Measurements from ENCODE around the gene NDUFB8.

GRCh38 chr10:100509241-100509840, 20.3 kb downstream of the NDUFB8 start:
- TF ChIP-seq CTCF (conservative IDR thresholded peaks at IDR 0.05 in 1 of 2, IDR thresholded peaks at IDR 0.05 in 1 of 2; ENCODE audit: low read depth in 1 of 2, low read length in 2 of 2) (no peak), EZH2 (IDR thresholded peaks at IDR 0.05; ENCODE audit: low read length, missing control alignments) (no peak)

All from fibroblast of lung (primary cell).